Globus pallidus (tissue), 1 donor: ENCODE results near the gene MRTFA.
"Not testable (repeated sequence)": the region's sequence is repeated elsewhere in the genome, so short reads cannot be mapped to it uniquely, and the experiment has no call there.

ENCODE experiments used
- DNase-seq: peaks from one replicate; pipeline ENCODE4 v3.0.0-alpha.2; 2015; ENCODE audit warnings: low spot score

MRTFA gene

DNA sequence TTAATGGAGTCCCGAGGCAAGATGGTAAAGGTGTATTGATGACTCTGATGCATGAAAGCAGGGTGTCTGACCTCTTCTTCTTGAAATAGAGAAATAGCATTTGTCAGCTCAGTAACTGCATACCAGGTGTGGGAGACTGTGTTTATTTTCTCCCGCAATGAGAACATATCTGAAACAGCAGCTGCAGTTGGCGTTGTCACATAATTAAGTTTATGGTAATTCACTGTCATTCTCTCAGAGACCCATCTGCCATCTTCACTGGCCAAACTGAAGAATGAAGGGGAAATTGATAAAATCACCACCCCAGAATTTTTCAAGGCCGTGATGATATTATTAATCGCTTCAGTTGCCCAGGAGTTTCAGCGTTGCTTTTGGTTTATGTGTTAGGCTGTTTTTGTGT lies 22.6 kb upstream of the MRTFA start:
- no peak for DNase-seq

DNA sequence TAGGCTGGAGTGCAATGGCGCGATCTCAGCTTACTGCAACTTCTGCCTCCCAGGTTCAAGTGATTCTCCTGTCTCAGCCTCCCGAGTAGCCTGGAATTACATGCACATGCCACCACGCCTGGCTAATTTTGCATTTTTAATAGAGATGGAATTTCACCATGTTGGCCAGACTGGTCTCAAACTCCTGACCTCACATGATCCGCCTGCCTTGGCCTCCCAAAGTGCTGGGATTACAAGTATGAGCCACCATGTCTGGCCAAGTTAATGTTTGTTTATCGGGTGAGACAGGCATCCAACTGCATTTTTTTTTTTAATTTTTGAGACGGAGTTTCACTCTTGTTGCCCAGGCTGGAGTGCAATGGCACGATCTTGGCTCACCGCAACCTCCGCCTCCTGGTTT lies 20.1 kb upstream of the MRTFA start:
- not testable (repeated sequence) for DNase-seq

DNA sequence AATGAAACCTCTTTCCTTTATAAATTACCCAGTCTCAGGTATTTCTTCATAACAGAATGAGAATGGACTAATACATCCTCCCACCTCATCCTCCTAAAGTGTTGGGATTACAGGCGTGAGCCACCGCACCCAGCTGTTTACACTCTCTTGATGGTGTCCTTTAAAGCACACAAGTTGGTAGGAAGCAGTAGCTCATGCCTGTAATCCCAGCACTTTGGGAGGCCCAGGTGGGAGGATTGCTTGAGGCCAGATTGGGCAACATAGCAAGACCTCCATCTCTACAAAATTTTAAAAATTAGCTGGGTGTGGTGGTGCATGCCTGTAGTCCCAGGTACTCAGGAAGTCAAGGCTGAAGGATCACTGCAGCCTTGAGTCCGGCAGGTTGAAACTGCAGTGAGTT lies 19.4 kb upstream of the MRTFA start:
- not testable (repeated sequence) for DNase-seq

- peak; percentile 78 for DNase-seq
Observed at GRCh38 chr22:40654522-40655167, 18.1 kb upstream of the MRTFA start.

DNA sequence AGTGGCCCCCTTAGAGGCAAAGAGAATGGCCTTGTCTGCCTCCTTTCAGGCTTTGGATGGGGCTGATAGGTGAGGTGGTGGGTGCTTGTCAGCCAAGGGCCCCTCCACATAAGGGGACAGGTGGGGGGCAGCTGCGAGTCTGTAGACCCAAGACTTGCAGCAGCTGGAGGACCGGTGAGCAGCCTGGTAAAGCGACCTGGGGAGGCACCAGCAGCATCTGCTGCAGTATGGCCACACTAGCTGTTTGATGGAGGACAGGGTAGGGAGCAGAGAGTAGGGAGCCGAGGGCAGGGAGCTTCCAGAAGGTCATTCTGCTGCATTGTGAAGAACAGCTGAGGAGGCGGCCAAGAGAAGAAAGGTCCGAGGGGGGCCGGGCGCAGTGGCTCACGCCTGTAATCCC lies 16.8 kb upstream of the MRTFA start:
- no peak for DNase-seq

DNA sequence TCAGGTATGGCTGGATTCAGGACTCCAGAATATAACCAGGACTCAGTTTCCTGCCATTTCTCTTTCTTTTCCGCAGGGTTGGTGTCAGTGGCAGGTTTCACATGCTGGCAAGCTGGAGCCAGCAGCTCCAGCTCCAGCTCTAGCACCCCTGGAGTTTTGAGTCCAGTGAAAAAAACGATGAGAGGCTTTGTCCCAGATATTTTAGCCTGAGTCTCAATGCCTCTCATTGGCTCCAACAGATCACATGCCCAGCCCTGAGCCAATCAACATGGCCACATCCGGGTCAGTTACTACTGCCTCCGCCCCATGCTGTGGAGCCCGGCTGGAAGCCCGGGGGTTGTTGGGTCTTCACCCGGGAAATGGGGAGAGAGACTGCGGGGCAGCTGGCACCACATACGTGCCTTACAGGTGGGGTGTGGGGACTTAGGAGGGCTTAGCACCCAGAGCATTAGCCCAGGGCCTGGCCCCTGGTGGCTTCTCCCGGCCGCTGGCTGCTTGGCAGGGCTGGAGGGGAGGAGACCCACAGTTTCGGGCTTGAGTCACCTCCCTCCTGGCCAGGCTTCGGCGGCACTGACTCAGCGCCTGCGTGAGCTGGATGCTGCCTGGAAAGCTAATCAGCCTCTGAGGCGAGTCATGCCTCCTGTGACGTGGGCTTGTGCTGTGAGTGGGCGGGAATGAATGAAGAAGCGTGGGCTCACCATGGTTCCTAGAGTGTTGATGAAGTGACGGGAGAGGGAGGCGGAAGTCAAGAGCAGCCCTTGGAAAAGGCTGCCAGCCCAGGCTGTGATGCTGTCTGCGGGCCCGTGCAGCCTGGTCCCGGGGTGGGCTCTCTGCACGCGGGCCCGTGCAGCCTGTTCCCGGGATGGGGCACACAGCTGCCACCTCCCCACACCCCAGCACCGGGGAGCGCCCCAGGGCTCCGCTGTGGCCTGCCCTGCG lies 15.3 kb upstream of the MRTFA start:
- peak; percentile 97 for DNase-seq

- no peak for DNase-seq
Observed at GRCh38 chr22:40651057-40651456, 14.5 kb upstream of the MRTFA start.

- no peak for DNase-seq
Observed at GRCh38 chr22:40648386-40648785, 11.9 kb upstream of the MRTFA start.

DNA sequence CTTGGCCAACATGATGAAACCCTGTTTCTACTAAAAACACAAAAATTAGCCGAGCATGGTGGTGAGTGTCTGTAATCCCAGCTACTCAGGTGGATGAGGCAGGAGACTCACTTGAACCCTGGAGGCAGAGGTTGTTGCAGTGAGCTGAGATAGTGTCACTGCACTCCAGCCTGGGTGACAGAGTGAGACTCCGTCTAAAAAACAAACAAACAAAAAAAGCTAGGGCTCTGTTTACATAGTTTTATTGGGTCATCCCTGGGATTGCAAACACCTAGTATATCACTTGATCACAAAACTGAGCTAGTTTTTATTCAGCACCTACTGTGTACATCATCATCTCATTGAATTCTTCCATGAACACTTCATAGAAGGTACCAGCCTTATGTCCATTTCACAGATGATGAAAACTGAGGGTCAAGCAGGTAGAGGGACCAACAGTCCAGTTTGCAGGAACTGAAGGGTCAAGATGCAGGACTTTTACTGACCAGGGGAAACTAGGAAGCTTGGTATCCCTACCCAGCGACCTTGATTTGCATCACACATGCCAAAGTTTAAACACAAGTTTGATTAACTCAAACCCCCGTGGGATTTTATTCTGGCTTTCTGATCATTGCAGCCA lies 9.2 kb upstream of the MRTFA start:
- no peak for DNase-seq

GRCh38 chr22:40642316-40642715 lies 5.8 kb upstream of the MRTFA start:
- no peak for DNase-seq

- no peak for DNase-seq
Observed at GRCh38 chr22:40641269-40641668, 4.8 kb upstream of the MRTFA start.

DNA sequence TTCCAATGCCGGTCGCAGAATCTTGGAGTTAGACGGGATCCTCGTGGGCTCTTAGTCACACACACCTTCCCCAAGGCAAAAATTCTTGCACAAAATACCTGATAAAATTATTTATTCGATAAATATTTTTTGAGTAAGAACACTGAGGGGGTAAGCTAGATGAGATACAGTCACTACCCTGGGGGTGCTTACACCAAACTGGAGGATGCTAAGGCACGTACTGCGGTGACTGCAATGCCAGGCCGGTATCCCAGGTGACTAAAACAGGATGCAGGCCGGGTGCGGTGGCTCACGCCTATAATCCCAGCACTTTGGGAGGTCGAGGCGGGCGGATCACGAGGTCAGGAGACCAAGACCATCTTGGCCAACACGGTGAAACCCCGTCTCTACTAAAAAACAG lies 1.7 kb upstream of the MRTFA start:
- no peak for DNase-seq

GRCh38 chr22:40637183-40638150 lies 948 bp upstream of the MRTFA start:
- no peak for DNase-seq

DNA sequence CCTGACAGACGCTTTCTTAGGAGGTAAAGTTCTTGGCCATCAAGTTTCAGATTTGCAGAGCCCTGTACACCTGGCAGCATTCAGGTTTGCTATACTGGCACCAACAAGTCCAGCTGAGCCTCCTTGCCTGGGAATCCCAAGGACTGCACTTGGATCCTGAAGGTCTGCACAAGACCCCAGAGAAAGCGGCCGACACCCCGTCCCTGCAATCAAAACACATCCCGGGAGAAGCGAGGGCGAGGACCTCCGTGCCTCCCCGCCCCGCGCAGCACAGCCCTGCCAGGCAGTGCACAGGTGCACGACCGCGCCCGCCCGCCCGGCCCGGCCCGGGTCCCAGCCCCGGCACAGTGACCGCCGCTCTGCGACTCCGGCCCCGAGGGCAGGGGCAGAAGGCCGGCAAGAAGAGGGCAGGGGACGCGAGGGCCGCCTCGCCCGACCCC lies 559 bp downstream of the MRTFA start:
- DNase-seq, result no peak

- DNase-seq, result no peak
Observed at GRCh38 chr22:40635043-40635939, 1.2 kb downstream of the MRTFA start.

GRCh38 chr22:40634119-40634903 lies 2.2 kb downstream of the MRTFA start:
- no peak for DNase-seq

DNA sequence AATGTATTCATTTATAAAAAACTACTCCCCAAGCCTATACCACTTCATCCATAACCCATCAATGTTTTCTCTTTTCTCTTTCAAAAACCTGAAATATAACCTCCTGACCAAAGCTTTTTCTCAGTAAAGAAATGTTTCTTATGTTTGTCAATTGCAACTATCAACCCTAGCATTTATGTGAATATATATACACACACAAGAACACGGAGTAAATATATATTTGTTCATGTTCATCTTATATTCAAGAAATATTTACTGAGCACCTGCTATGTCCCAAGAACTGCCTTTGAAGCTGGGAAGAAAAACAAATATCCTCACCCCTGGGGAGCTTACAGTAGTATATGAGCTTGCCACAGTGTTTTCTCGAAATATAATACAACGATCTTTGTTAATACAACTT lies 3.5 kb downstream of the MRTFA start:
- no peak for DNase-seq

- no peak for DNase-seq
Observed at GRCh38 chr22:40631925-40632324, 4.6 kb downstream of the MRTFA start.

DNA sequence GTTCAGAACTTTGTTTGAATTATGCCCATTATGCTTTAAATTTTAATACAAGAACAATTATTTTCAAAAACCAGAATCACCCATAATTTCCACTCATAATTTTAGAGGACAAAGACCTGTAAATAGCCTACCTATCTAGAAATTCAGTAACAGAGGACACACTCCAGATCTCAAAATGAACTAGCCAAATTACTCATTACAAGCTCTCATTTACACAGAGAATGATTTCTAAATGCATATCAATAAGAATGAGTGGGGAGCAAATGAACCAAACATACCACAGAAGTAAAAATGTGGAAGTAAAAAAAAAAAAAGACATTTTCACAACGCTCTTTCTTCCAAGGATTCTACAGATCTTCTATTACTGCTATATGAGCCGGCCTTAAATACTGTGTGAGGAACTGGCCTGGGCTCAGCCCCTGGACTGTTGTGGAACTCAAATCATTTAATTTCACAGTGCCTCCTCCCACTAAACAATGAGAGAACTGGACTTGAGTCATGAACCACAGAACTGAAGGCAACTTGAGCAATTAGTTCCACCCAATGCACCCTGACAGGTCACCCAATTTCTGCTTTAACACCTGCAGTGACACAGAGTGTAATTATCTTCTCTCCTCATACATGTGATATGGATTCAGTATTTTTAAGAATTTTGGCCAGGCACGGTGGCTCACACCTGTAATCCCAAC lies 8.0 kb downstream of the MRTFA start:
- DNase-seq, result no peak
